PC-9 (cell line): ENCODE measurements around the gene TAF6L. TPM values are rescaled to one million over a fixed set of nuclear protein-coding genes. Genes with fewer than 3 reads are reported as not detected.

Source experiments
- BruUV-seq: library from RNA; stranded (reverse); fragments of 400-500 nt; replicated peaks from 2 replicates; lab custom pipeline; 2021; lab: Mats Ljungman, UMichigan
- CTCF ChIA-PET: fragments of 300-600 bp; sonication (Branson Sonifier 250); formaldehyde crosslinking; loops from one replicate; lab custom pipeline; 2022; ENCODE audit warnings: antibody characterized with exemption; lab: Charles Lee
- POLR2A ChIA-PET: fragments of 300-600 bp; sonication (Branson Sonifier 250); formaldehyde crosslinking; loops from one replicate; lab custom pipeline; 2022; ENCODE audit warnings: antibody characterized with exemption; ENCODE audit not compliant: unreplicated experiment; lab: Charles Lee
- DNase-seq, 2 experiments: peaks; one replicate each; pipeline versions ENCODE4 v3.0.0 to v3.0.0-alpha.2; 2015 to 2022; ENCODE audit warnings: mixed read lengths in 1 of 2
- H2AFZ ChIP-seq: fragments of 200-600 bp; sonication (generic); 2 replicates; pipeline ENCODE4 v1.8.1; 2017; ENCODE audit warnings: antibody characterized with exemption
- H3F3A ChIP-seq: fragments of 200-600 bp; sonication (generic); 2 replicates; pipeline ENCODE4 v1.8.1; 2017; ENCODE audit warnings: antibody characterized with exemption, mild to moderate bottlenecking, low read depth; ENCODE audit not compliant: insufficient read depth
- H3K27ac ChIP-seq: fragments of 200-600 bp; sonication (generic); 2 replicates; pipeline ENCODE4 v1.6.1; 2016; ENCODE audit warnings: mixed run types
- H3K27me3 ChIP-seq: fragments of 200-600 bp; sonication (generic); 2 replicates; pipeline ENCODE4 v1.6.1; 2016; ENCODE audit warnings: low read depth, mixed run types; ENCODE audit not compliant: insufficient read depth
- H3K36me3 ChIP-seq: fragments of 200-600 bp; sonication (generic); 2 replicates; pipeline ENCODE4 v1.6.1; 2016; ENCODE audit warnings: low read depth, mixed run types
- H3K4me1 ChIP-seq: fragments of 200-600 bp; sonication (generic); replicated peaks from 2 replicates; pipeline ENCODE4 v1.6.1; 2016; ENCODE audit warnings: mixed run types; ENCODE audit not compliant: insufficient read depth
- H3K4me2 ChIP-seq: fragments of 200-600 bp; sonication (generic); 2 replicates; pipeline ENCODE4 v1.6.1; 2017; ENCODE audit warnings: mixed run types
- H3K4me3 ChIP-seq: fragments of 200-600 bp; sonication (generic); 2 replicates; pipeline ENCODE4 v1.6.1; 2016; ENCODE audit warnings: mixed run types
- H3K79me2 ChIP-seq: fragments of 200-600 bp; sonication (generic); 2 replicates; pipeline ENCODE4 v1.6.1; 2017; ENCODE audit warnings: low read depth, mixed run types
- H3K9me2 ChIP-seq: fragments of 200-600 bp; sonication (generic); 2 replicates; pipeline ENCODE4 v1.8.1; 2017; ENCODE audit warnings: mild to moderate bottlenecking; ENCODE audit not compliant: insufficient read depth
- H3K9me3 ChIP-seq: fragments of 200-600 bp; sonication (generic); 2 replicates; pipeline ENCODE4 v1.8.1; 2016; ENCODE audit warnings: low read depth; ENCODE audit not compliant: insufficient read depth
- H4K20me1 ChIP-seq: fragments of 200-600 bp; sonication (generic); 2 replicates; pipeline ENCODE4 v1.8.1; 2017; ENCODE audit not compliant: insufficient read depth
- EZH2 ChIP-seq: fragments of 200-600 bp; sonication (generic); IDR thresholded peaks from 2 replicates; pipeline ENCODE4 v1.8.0; 2017; ENCODE audit warnings: antibody characterized with exemption, low read depth
- intact Hi-C: fragments of 100-400 bp; cut with micrococcal nuclease; formaldehyde crosslinking; loops from one replicate; pipeline ENCODE4 v1.10.0; 2022; ENCODE audit not compliant: unreplicated experiment
- total RNA-seq: library from RNA; stranded (reverse); gene quantifications from 2 replicates; pipeline ENCODE4 v1.2.3, GENCODE V29; 2021
- TF ChIP-seq, protein P1 (sequence below): fragments of 200-600 bp; sonication (generic); conservative IDR thresholded peaks from 2 replicates; pipeline ENCODE4 v1.6.1; 2017; ENCODE audit warnings: mixed run types, antibody characterized with exemption, mild to moderate bottlenecking, moderate library complexity

Gene TAF6L
- total RNA-seq, 1 experiment from 2014 or later: 31.2 TPM

DNA sequence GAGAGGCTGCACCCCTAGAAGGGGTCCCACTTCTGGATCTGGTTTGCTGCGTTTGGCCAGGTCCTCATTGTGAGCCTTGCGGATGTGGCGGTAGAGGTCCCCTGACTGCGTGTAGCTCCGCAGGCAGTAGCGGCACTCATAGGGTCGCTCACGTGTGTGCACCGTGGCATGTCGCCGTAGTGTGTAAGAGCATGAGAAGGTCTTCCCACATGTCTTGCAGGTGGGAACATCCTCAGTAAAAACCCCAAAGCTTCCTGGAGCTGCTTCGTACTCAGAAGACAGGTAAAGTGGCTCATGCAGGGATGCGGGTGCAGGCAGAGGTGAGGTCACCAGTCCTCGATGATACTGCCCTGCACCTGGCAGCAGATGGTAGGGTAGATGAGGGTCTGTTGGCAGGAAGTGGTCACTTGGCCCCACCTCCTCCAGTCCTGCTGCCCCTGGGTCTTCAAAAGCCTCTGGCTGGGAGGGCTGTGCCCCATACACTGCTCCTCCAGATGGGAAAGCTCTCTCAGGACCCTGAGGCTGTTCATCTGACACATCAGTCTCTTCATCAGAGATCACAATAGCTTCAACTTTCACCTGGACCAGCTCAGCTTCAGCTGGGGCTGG is 18.9 kb upstream of the TAF6L start:
- POLR2A ChIA-PET: interaction anchor here (0.7 kb wide), 1 partner anchor 26 kb away, joined by 3 read pairs; no protein-coding TSS in a partner anchor
- Histone ChIP-seq H3K27ac (no peak overlapping the region), H4K20me1 (no peaks in the 10 kb centered on the region), H3K9me2 (no peaks in the 10 kb centered on the region), H3K4me3 (no peak overlapping the region), H3F3A (peaks cover 43% of the 10 kb centered on the region), H2AFZ (no peak overlapping the region), H3K4me2 (peak overlapping the region; percentile 83; the same call in 1 of the 2 replicates), H3K9me3 (no peaks in the 10 kb centered on the region), H3K36me3 (no peaks in the 10 kb centered on the region), H3K79me2 (peaks cover 17% of the 10 kb centered on the region), H3K27me3 (no peaks in the 10 kb centered on the region), H3K4me1 (peaks cover 17% of the 10 kb centered on the region)
- no peak for TF ChIP-seq EZH2
- TF ChIP-seq, protein P1, sequence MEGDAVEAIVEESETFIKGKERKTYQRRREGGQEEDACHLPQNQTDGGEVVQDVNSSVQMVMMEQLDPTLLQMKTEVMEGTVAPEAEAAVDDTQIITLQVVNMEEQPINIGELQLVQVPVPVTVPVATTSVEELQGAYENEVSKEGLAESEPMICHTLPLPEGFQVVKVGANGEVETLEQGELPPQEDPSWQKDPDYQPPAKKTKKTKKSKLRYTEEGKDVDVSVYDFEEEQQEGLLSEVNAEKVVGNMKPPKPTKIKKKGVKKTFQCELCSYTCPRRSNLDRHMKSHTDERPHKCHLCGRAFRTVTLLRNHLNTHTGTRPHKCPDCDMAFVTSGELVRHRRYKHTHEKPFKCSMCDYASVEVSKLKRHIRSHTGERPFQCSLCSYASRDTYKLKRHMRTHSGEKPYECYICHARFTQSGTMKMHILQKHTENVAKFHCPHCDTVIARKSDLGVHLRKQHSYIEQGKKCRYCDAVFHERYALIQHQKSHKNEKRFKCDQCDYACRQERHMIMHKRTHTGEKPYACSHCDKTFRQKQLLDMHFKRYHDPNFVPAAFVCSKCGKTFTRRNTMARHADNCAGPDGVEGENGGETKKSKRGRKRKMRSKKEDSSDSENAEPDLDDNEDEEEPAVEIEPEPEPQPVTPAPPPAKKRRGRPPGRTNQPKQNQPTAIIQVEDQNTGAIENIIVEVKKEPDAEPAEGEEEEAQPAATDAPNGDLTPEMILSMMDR: no peak
- intact Hi-C loops: no loop called here
- no peak for DNase-seq
- no TSS peak for BruUV-seq
- CTCF ChIA-PET: no interaction called here

DNA sequence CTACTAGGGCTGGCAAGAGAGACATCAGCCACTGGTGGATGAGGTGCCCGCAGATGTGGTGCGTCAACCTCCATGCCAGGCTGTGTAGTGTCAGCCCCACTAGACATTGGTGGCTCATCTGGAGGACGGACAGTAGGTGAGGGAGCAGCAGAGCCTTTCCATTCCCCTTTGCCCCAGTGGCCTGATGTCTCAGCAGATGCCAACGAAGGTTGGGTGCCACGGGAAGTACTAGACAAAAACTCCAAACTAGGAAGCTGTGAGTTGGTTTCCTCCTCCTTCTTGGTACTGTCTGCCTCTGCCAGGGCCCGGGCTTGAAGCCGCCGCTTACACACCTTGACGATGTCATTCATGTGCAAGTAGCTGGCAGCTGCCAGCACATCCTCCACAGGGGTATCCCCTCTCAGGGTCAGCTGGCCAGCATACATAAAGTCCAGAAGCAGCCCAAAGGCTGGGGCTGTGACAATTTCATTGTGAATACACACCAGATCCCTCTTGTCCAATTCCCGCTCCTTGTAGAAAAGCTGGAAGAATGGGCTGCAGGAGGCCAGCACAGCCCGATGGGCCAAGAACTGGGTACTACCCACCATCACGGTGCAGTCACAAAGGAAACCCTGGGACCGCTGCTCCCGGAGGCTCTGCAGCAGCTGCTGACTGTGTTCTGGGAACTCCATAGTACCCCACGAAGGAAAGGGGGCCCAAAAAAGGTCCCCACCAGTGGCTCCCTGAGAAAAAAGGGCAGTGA is 18.0 kb upstream of the TAF6L start:
- H4K20me1 ChIP-seq: no peaks in the 10 kb centered on the region
- TSS peak; percentile 64 for BruUV-seq
- H3K4me3 ChIP-seq: peak overlapping the region; percentile 63
- no peaks in the 10 kb centered on the region for H3K36me3 ChIP-seq
- intact Hi-C loops: no loop called here
- peaks cover 17% of the 10 kb centered on the region for H3K79me2 ChIP-seq
- H3K4me1 ChIP-seq: peaks cover 17% of the 10 kb centered on the region
- DNase-seq: no peak
- H3K9me3 ChIP-seq: no peaks in the 10 kb centered on the region
- peaks cover 35% of the 10 kb centered on the region for H3F3A ChIP-seq
- H3K9me2 ChIP-seq: no peaks in the 10 kb centered on the region
- POLR2A ChIA-PET: interaction anchor here (0.6 to 1.6 kb wide), 20 partner anchors 8 to 1239 kb away, joined by 3 to 50 read pairs (median 5); partner anchors contain the start of genes C11orf98, CSKMT, HNRNPUL2 and INTS5
- no peaks in the 10 kb centered on the region for H3K27me3 ChIP-seq
- CTCF ChIA-PET: interaction anchor here (0.8 to 1.5 kb wide), 9 partner anchors 18 to 1551 kb away, joined by 3 to 9 read pairs (median 4); partner anchors contain the start of genes HNRNPUL2, MTA2, SLC3A2 and TAF6L
- H3K4me2 ChIP-seq: peak overlapping the region; percentile 83
- H3K27ac ChIP-seq: 0 out of 2 replicates have a peak overlapping the region, but pooled peaks have one; percentile 11
- H2AFZ ChIP-seq: peak overlapping the region; percentile 84; the same call in 1 of the 2 replicates
- TF ChIP-seq, protein P1: no peak
- no peak for TF ChIP-seq EZH2
